ENCODE results near the gene HERC2.
"Not testable (repeated sequence)": the region's sequence is repeated elsewhere in the genome, so short reads cannot be mapped to it uniquely, and the experiment has no call there.

HERC2 gene

DNA sequence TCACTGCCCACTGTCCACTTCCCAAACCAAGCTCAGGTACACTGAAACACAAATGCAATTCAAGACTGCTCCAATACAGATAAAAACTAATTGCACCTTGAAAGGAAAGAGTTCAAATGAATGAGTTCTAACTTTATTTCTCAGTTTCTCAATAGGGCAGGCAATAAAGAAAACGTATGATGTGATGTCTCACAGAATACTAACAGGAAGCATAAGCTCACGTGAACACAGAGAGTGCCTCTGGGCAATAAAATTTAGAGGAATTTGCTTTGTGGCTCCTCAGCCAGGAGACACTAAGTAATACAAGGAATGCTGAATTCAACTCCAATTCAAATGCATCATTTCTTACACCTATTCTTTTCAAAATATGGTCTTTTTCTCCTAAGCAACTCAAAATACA is 140.6 kb downstream of the HERC2 start:
- DNase-seq (ENCODE audit: low spot score), result no peak

DNA sequence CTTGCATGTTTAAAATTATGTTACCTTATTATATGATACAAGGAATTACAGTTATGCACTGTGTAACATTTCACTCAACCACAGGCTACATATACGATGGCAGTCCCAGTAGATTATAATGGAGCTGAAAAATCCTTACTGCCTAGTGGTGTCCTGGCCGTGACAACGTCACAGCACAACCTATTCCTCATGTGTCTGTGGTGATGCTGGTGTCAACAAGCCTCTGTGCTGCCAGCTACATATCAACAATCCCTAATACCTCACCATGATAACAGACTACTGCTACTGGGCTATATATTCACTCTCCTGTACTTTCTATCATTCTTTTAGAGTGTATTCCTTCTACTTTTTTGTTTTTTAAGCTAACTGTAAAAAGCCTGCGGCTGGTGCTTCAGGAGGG is 142.7 kb downstream of the HERC2 start:
- DNase-seq (ENCODE audit: low spot score), result no peak

DNA sequence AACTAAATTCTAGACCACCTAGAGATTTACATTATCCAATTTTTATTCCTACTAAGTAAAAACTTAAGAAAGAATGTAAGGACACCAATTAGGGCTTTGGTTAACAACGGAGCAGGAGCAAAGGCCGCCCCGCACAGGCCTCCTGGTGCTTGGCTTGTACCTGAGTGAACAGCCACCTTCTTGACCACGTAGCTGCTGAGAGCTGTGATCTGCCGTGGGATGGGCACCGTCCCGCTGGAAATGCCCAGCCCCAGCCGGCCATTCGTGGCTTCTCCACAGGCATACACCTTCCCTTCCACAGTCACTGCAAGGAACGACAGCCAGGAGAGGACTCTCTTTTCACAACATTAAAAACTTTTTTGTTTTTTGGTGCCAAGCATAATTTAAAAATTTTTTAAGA is 143.3 kb downstream of the HERC2 start:
- DNase-seq (ENCODE audit: low spot score), result no peak

DNA sequence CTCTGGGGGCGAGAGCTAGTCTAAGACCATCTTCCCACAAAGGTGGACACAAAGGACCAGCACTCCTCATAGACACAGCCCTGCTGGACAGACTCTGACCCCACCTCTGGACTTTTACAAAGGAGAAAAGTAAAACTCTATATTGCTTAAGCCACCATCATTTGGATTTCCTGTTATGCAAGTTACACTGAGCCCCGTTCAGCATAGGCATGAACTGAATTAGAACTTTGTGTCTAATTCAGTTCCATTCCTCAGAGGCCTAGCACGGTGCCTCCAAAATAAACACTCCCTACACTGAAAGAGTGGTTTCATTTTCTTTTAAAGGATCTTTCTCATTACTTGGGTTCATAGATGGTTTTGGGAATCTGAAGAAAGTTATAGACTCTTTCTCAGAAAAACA is 143.7 kb downstream of the HERC2 start:
- DNase-seq (ENCODE audit: low spot score), result no peak

DNA sequence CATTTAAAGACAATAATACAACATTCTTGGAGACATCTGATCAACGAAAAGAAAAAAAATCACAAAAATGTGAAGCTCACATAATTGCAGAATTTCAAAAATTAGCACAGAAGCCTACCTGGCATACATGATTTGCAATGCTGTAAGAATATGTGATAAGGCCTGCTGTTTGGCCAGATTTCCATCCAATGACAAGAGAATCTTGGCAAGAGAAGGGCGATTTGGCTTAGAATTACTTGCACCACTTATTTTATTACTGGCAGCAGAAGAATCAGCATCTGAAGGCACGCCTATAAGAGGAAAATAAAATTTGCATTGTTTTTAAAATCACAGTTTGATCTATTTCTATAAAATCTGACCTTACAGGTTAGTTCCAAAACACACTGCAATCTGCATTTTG is 152.6 kb downstream of the HERC2 start:
- no peak for DNase-seq (ENCODE audit: low spot score)

DNA sequence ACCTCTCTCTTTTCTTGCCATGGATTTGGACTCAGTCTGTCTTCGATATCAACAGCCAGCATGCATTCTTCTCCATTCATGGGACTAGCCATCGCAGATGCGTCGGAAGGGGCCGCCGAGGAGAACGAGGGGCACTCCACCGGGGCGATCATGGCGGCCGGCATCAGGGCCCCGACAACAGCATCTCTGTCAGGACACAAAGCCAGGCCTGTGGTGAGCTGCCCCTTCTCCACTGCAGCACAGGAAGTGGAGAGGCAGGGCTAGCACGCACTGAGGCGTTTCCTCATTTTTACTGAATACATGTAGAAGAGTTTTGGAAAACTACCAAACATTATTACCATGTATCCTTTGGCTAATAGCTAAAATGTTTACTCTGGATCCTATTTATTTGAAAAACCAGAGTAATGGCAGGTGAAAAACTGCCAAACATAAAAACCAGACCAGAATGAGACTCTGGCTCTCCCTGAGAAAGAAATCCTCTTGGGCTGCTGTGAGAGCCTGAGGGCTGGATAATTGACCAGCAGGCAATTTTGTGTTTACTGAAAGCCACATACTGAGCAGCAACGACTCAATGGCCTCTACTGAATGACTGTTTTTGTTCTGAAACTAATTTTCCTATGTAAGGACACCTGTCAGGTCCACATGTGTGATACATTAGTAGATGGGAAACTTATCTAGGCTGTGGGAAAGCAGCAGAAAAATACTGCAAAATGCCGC is 153.4 kb downstream of the HERC2 start:
- DNase-seq (ENCODE audit: low spot score), result not testable (repeated sequence)

DNA sequence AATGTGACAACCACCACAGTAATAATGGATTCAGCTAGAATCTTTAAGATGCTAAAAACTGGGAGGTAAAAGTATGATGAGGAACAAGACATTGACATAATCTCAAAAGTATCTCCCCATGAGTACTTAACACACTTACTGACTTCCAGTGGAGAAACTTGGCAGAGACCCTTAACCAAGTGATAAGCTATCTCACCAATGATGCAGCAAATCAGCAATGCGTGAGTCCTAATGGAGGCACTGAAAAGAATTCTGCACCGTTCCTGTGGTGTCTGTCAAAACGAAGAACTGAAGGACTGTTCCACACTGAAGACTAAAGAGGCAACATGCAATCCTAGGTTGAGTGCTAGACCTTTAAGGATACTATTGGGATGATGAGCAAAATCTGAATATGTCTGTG is 154.9 kb downstream of the HERC2 start:
- DNase-seq (ENCODE audit: low spot score), result no peak

DNA sequence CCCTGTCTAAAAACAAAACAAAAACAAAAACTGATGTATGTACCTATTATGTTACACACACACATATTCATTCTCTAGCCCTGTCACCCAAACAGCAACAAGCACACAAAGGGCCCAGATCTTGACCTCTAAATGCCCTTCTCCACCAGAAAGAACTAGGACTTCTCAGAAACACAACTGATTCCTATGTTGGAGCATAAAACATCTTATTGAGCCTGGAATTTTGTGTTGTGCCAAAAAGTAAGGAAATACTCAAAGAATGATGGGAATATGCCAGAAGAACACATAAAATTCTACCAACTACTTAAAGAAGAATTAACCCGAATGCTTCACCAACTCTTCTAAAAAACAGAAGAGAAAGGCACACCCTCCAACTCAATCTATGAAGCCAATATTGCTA is 156.2 kb downstream of the HERC2 start:
- DNase-seq (ENCODE audit: low spot score), result no peak

DNA sequence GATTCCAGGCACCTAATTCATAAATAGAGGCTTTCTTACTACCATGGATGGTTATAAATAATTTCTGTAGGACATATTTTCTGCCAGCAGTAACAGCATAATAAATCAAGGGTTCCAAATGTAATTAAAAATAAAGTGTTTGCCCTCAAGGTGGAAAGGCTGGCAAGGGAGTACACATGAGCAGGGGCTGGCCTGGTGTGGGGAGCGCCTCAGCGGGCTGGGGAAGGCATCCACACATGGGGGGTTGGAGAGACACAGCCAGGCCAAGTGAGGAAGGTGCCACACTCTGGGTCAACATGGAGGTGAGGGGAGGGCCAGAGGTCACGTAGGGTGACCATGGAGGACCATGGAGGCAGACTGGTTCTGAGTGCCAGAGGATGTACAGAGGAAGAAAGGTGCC is 157.1 kb downstream of the HERC2 start:
- no peak for DNase-seq (ENCODE audit: low spot score)

DNA sequence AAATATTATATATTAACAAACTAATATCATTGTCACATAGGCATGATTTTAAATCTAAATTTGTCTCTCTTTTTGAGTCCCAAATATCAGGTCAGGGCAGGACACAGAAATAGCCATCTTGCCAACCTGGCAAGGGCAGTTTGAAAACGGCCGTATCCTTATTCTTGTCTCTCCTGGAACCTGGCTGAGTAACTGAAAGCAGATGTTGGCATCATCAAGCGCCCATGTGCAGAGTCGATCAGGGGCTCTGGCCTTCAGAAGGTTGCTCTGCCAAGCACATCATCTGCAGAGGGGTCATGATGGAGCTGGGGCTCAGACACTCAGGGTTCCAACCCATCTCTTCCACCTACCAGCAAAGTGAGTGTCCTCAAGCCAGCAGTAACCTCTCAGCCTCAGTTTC is 167.7 kb downstream of the HERC2 start:
- DNase-seq (ENCODE audit: low spot score), result no peak

DNA sequence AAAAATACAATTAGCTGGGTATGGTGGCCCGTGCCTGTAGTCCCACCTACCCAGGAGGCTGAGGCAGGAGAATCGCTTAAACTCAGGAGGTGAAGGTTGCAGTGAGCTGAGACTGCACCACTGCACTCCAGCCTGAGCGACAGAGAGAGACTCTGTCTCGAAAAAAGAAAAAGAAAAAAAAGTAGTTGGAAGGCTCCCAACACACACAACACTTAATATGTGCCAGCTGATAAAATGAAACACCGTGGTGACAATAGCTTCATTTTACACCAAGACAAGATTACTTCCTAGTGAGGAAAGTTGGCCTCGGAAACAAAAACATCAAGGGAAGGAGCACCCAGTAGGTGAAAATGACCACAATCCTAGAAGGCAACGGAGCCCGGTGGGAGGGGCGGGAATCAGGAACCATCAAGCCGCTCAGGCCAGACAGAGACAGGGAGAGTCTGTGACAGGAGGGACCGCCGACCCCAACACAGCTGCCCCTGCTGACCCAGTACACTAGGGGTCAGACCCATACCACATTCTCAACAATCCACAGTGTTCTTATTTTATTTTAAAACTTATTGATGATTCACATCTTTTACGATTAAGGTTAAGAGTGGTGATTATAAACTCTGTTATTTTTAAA is 168.4 kb downstream of the HERC2 start:
- no peak for DNase-seq (ENCODE audit: low spot score)

DNA sequence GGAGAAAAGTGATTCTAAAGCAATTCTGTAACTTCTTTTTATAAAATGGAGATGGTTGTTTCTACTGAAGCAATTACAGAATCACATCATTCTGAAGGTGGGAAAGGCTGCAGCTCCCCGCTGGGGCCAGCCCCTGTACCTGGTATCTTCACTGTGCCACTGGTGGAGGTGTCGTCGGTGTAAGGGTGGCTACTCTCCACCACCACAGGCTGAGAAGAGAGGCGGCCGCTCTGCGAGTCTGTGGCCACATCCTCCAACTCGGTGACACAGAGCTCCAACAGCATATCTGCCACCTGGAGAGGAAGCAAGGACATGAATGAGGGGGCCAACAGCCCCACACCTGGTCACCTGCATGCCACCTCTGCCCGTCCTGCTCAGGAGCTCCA is 169.4 kb downstream of the HERC2 start:
- not testable (repeated sequence) for DNase-seq (ENCODE audit: low spot score)

DNA sequence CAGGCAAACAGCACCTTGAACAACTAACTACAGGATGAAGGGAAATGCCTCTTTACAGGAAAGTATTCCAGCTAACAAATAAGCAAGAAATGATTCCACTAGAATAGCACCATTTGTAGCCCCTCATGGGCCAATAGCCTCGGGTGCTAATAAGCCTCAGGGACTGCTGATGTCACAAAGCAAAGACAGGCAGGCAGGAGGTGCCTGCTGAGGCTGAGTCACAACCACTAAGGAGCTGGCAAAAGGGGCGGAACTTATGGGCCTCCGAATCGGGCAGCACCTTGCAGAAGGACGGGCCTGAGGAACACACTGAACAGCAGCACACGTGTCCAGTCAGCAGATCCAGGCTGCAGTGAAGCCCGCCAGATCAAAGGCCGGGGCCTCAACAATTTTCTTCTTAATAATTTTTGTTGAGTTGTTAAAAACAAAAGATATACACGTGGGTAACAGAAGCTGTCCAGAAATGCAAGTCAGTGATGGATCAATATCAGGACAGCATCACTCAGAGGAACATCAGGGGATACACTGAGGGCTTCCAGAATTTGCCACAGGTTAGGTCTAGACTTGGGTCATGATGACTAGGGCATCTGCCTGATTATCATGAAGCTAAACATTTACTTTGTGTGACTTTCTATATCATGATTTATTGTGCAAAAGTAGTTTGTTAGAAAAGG is 170.0 kb downstream of the HERC2 start:
- not testable (repeated sequence) for DNase-seq (ENCODE audit: low spot score)

DNA sequence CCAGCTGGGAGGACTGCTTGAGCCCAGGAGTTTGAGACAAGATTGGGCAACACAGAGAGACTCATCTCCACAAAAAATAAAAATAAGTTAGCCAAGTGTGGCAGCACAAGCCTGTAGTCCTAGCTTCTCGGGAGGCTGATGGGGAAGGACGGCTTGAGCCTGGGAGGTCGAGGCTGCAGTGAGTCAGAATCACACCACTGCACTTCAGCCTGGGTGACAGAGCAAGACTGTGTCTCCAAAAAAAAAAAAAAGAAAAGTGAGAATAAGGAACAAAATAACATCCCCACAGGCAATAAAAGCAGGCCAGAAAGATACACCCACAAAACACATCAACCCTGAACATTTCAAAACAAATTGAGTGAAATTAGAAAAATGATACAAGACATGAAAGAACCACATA is 174.2 kb downstream of the HERC2 start:
- no peak for DNase-seq (ENCODE audit: low spot score)

DNA sequence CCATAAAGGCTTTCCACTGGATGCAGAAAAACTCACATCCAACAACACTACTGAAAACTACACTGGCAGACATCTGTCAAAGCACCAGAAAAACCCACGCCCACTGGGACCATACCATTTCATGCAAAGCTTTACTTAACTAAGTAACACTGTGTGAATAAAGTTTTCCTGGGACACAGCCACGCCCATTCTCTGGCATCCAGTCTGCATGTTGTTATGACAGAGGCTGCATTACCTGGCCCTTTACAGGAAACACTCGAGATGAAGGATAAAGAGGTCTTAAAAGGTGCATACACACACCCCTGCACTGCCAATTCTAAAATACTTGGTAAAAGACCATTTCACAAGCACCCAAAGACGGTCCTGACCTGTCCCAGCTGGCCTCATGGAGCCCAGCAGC is 176.6 kb downstream of the HERC2 start:
- DNase-seq (ENCODE audit: low spot score), result not testable (repeated sequence)

DNA sequence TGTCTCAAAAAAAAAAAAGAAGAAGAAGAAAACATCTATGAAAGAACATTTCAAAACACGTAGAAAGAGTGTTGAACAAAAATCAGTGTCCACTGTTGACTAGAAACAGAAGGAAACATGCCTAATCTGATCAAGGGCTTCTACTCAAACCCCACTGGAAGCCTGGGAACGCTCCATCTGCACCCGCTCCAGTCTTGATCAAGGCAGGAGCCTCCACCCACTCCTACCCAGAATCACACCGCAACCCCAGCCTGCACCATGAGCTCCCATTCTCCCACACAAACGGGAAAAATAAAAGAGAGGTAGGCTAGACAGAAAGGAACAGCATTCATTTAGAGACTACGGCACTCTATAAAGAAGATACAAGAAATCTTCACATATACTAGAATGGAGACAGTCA is 181.9 kb downstream of the HERC2 start:
- DNase-seq (ENCODE audit: low spot score), result no peak

DNA sequence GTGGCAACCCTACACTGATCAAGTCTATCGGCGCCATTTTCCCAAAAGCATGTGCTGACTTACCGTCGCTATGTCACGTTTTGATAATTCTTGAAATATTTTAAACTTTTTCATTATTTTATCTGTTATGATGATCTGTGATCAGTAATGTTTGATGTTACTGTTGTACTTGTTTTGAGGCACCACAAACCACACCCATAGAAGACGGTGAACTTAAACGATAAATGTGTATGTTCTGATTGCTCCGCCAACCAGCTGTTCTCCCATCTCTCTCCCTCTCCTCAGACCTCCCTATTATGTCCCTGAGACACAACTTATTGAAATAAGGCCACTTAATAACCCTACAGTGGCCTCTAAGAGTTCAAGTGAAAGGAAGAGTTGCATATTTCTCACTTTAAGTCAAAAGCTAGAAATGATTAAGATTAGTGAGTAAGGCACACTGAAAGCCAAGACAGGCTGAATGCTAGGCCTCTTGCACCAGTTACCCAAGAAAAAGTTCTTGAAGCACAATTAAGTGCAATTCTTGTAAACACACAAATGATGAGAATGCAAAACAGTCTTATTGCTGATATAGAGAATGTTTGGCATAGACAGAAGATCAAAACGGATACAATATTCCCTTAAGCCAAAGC is 184.5 kb downstream of the HERC2 start:
- not testable (repeated sequence) for DNase-seq (ENCODE audit: low spot score)

DNA sequence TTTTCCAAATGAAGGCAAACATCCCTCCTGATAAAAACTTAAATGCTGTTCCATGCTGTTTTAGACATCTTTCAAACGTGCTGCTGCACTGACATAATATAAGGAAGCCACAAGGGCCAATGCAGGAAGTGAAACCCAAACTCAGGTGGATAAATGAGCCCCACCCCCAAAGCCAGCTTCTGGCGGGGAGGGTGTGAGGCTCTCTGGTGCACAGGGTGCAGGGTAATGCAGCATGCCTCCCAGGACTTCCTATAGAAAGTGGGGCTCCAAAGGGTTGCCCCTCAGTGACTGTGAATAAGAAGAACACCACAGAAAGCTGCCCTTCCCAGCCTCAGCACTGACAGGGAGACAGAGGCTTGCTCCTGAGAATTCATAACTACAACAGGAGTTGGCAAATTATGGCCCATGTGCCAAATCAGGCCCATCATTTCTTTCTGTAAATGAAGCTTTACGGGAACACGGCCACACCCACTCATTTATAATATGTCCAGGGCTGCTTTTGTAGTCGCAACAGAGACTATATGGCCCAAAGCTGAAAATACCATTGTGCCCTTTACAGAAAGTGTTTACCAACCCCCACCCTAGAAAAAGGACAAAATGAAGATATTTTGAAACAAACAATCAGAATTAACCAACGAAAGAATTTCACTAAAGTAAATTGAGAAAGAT is 185.6 kb downstream of the HERC2 start:
- peak; percentile 11 for DNase-seq (ENCODE audit: low spot score)

DNA sequence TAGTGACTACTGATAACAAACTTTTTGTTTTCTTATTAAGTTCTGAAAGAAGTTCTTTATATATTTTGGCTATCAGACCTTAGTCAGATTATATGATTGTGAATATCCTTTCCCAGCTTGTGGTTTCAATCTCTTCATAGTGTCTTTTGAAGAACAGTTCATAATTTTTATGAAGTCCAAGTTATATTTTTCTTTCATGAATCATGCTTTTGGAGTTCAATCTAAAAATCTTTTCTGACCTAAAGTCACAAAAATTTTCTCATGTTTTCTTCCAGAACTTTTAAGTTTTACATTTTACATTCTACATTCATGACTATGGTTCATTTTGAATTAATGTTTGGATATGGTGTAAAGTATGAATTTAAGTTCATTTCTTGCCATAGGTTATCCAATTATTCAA is 188.7 kb downstream of the HERC2 start:
- no peak for DNase-seq (ENCODE audit: low spot score)

DNA sequence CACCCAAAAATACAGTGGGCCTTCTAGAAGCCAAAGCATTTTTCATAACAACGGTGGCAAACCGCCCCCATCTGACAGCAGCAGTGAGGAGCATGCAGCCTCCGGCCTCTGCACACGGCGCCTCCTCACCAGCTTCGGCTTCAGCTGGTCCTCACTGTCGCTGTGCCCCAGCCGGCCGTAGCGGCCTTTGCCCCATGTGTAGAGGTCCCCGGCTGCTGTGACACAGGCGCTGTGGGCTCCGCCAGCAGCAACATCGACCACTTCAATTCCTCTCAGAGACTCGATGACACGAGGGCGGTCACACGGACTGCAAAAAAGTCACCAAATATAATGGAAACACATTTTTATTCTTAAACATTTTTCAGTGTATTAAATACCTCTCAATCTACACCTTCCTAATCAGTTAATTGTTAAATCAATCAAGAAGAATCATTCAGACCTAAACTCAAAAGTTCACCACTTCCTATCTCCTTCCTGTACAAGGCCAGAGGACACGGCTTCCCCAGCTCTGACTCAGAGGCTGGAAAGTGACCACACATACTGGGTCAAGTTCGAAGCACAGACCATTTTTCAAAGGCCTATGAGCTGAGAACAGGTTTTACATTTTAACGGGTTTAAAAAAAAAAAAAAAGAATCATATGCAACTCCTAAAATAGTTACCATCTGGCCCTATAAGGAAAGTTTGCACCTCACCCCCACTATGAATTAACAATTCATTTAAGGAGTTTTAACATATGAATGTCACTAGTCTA is 189.3 kb downstream of the HERC2 start:
- DNase-seq (ENCODE audit: low spot score), result no peak

DNA sequence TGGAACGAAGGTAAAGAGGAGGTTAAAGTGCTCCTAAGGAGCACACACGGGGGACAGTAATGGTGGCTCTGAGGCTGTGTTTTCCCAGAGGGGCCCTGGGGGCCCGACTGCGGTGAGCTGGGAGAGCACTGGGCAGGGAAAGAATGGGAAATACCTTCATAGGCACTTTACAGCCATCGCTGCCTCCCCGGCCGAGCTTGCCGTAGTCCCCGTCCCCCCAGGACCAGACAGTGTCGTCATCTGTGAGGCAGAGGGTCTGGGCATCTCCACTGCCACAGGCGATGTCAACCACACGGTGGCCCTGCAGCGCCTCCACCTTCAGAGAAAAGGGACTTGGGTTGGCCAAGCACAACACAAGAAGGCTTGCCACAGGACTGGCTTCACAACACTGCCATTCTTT is 190.0 kb downstream of the HERC2 start:
- no peak for DNase-seq (ENCODE audit: low spot score)

DNA sequence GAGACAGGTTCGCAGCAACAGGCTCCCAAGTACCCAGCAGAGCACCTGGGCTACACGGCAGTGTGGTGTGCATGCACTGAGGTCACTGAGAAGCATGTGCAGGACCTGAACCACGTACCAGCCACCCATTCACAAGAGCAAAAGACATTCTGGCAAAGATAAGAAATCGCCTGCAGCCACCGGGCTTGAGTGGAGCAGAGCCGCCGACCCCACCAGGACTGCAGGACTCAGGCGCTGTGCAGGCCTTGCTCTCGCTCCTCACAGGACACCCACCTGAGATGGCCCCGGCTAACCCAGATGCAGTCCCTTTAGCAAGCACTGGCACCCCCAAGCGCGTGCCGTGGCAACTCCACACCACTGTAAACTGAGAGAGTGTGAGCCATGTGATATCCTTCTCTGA is 190.6 kb downstream of the HERC2 start:
- DNase-seq (ENCODE audit: low spot score), result no peak
